HG03460 (cell line): Measurements from ENCODE around the gene SMC3.

ENCODE experiments used
- ATAC-seq: cut with Tn5 transposase; IDR thresholded peaks from one replicate; pipeline ENCODE4 v1.9.1; 2021; ENCODE audit not compliant: unreplicated experiment

The SMC3 gene

GRCh38 chr10:110544958-110545537 is 22.4 kb upstream of the SMC3 start:
- no peak for ATAC-seq

DNA sequence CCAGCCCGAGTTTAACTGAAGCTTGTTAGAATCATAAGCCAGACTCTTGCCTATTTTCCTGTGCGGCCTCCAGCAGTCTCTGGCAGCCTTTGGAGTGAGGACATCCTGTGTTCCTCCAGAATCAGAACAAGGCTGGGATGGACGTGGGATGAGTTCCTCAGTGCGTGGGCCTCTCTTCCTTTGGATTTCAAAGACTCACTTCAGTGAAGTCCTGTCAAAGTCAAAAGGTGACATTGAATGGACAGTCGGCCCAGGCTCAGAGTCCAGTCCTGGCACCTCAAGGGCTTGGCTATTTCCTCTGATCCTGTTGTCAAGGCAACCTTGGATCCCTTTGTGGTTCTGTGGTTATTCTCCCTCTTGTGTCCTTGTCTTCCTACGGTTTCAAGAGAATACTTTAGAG is 21.4 kb upstream of the SMC3 start:
- no peak for ATAC-seq

DNA sequence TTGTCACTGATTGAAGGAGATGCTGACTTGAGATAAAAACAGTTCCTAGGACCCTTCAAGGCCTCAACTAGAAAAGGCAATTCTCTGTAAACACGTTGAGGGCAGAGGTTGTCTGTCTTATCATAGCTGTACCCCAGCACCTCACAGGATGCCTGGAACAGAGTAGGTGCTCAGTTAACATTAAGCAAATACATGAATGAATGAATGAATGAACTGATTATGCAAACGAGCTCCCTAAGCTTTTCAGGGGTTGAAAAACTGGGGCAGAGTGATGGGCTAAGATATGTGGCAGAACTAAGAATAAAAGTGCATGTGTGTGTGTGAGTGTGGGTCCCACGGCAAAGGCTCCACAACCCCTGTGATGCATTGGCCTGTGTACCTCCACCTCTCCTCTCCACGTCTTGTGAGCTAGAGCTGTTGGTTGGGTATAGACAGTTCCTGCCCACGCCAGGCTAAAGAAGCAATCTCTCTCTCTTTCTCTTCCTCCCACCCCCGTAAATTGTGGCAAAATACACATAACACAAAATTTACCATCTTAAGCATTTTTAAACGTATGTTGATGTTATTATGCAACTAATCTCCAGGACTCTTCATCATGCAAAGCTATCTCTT is 20.9 kb upstream of the SMC3 start:
- no peak for ATAC-seq

DNA sequence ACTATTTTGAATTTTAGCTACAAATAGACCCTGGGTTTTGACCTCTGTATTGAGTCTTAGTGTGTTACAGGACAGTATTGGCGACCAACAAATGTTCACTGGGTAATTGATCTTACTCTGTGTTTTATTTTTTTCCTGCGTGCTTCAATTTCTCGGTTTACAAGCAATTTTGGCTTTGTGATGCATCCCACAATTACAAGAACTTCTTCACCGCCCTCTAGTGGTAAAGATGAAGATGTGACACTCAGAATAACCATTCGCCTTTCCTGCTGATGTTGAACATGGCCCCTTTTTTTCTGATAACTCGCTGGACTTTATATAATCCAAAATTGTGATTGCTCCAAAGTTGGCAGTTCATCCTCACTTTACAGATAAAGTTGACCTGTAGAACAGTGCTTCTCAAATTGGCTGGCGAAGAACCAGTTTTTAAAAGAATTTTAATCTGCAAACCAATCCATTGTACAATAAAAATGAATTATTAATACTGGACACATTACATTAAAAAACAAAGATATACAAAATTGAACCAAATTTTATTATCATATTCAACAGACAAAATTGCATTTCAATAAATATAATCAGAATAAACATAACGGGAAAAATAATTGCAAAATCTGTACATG is 20.2 kb upstream of the SMC3 start:
- ATAC-seq, result no peak

GRCh38 chr10:110548002-110548401 is 19.5 kb upstream of the SMC3 start:
- no peak for ATAC-seq

GRCh38 chr10:110549211-110549610 is 18.3 kb upstream of the SMC3 start:
- ATAC-seq, result no peak

- ATAC-seq, result no peak
These were observed 13.6 kb upstream of the SMC3 start for GRCh38 chr10:110553905-110554304.

DNA sequence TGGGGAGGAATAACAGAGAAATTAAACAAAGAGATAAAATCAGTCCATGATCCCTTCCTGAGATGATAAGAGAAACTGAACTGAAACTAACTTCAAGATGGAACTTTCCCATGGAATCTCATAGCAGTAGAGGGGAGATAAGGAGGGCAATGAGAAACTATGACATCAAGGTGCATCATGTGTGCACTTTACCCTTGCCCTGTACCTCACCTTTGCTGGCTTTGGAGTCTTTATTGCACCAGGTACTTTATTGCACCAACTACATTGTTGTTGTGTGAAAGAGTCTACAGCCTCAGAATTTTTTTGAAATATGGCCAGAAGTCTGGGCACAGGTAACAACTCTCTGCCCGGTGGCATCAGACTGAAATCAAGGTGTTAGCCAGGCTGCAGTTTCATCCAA is 11.2 kb upstream of the SMC3 start:
- ATAC-seq, result no peak

GRCh38 chr10:110556969-110557601 is 10.4 kb upstream of the SMC3 start:
- no peak for ATAC-seq

DNA sequence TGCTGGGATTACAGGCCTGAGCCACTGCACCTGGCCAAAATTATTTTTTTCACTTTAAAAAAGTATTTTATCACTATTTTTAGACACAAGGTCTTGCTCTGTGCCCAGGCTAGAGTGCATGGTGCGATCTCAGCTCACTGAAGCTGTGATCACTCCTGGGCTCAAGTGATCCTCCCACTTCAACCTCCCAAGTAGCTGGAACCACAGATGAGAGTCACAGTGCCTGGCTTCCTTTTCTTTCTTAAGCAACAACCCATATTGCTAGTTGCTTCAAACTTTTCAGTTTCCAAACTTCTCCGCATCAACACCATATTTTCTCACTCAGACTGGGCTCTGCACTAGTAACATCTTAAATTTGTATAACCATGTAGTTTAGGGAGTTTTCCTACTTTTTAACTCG is 9.5 kb upstream of the SMC3 start:
- ATAC-seq, result no peak

GRCh38 chr10:110560012-110560411 is 7.5 kb upstream of the SMC3 start:
- ATAC-seq, result no peak

DNA sequence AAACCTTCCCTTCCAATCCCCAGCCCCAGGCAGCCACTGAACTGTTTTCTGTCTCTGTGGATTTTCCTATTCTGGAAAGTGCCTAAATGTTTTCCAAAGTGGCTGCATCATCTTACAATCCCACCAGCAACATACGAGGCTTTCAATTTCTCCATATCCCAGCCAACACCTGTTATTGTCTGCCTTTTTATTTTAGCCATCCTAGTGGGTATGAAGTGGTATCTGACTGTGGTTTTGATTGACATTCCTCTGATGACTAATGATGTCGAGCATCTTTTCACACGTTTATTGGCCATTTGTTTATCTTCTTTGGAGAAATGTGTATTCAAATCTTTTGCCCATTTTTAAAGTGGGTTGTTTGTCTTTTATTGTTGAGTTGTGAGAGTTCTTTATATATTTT is 6.2 kb upstream of the SMC3 start:
- no peak for ATAC-seq

DNA sequence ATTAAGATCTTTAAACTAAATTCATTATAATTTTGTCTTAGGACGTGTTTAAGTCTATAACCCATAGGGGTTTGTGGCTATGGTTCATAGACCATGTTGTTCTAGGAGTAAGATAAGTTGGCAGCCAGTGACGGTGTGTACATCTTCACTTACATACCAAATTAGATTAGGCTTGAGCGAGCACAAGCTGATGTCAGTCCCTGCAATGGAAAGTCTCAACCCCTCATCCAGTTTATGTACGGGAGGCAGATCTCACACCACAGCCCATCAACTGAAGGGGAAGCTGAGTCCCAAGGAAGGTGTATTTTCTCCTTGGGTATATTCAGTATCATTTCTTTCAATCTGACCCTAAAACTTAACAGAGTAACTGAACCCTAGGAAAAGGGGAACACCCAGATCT is 5.1 kb upstream of the SMC3 start:
- ATAC-seq, result no peak

- ATAC-seq, result no peak
These were observed 4.4 kb upstream of the SMC3 start for GRCh38 chr10:110563132-110563531.

- no peak for ATAC-seq
These were observed 859 bp upstream of the SMC3 start for GRCh38 chr10:110566472-110567200.

- ATAC-seq, result peak; percentile 22
These were observed 700 bp downstream of the SMC3 start for GRCh38 chr10:110568055-110568735.

- ATAC-seq, result no peak
These were observed 1.6 kb downstream of the SMC3 start for GRCh38 chr10:110569122-110569521.

DNA sequence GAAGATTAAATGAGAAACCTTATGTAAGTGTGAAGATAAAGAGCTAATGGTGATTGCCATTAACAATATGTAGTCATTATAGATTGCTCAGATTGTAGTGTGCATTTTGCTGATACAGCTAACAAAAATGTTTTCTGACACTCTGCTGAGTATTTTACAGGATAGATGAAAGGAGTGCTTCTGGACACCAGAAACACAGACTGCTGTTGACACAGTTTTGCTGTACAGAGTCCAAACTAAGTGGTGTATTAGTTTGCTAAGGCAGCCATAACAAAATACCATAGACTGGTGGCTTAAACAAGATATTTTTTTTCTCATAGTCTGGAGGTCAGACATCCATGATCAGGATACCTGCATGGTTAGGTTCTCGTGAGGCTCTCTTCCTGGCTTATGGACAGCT is 2.2 kb downstream of the SMC3 start:
- ATAC-seq, result no peak

GRCh38 chr10:110571093-110571743 is 3.7 kb downstream of the SMC3 start:
- no peak for ATAC-seq

- no peak for ATAC-seq
These were observed 5.4 kb downstream of the SMC3 start for GRCh38 chr10:110572862-110573261.

DNA sequence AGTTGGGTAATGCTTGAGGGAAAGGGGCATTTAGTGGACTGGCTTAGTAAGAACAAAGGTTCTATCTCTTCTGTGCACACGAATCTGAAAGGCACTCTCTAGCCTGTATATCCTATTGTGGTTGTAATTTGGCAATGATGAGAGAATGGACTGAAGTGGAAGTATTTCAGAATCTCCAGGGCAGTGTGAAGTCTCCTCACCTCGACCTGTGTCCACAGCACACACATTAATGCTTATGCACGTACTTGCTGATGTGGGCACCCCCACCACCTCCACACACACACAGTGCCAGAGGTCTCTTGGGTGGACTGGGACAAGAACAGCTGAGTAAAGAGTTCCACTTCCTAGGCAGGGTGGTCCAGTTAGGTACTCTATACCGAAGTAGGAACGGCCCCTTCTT is 6.9 kb downstream of the SMC3 start:
- no peak for ATAC-seq
